Measurements from ENCODE around the gene ARHGAP27. TPM values are rescaled to one million over a fixed set of nuclear protein-coding genes. Genes with fewer than 3 reads are reported as not detected.

Gene ARHGAP27
- total and polyA plus RNA-seq, 2 of the 4 experiments (the other 2 are of a cell fraction): under 0.01 to 0.89 TPM

DNA sequence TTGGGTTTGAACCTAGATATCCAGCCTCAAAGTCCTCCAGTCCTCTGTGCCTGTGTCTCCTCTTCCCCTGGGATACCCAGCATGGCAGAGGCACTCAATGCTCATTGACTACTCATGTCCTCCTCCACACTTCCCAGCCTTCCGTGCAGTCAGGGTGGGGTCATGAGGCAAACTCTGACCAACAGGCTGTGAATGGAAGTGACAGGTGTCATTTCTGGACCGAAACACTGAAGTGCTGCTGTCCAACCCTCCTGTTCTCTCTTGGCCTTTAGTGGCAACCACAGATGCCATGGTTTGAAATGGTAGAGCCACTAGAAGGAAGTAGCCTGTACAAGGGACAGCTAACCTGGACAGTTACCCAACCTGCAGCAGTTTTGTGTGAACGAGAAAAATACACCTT lies 69.2 kb downstream of the ARHGAP27 start:
- H2BK5ac ChIP-seq (ENCODE audit: low read depth, low read length, poor library complexity, severe bottlenecking): no peak overlapping the region
- no TSS peak for BruUV-seq (replicated peaks)
- H4K20me1 ChIP-seq (ENCODE audit: insufficient read depth, low read length): no peaks in the 10 kb centered on the region
- H3K27ac ChIP-seq (ENCODE audit: insufficient read depth, low read length): no peak overlapping the region
- no peaks in the 10 kb centered on the region for H3K36me3 ChIP-seq (ENCODE audit: control insufficient read depth, insufficient read depth, low read length)
- no peaks in the 10 kb centered on the region for H3K27me3 ChIP-seq (ENCODE audit: control insufficient read depth, insufficient read depth, low read length)
- H2AK5ac ChIP-seq (ENCODE audit: low read depth, low read length): peak overlapping the region; percentile 43
- ChIA-PET POLR2A (ENCODE audit: unreplicated experiment) (no interaction called here), CTCF (no interaction called here)
- H4K8ac ChIP-seq (ENCODE audit: low read depth in 2 of 2, low read length in 2 of 2): no peak overlapping the region
- H3K4me1 ChIP-seq (ENCODE audit: control insufficient read depth, insufficient read depth, low read length): peaks cover 10% of the 10 kb centered on the region
- ATAC-seq (ENCODE audit: low read depth): no peak
- no peak overlapping the region for H4K5ac ChIP-seq (ENCODE audit: low read depth, low read length)
- H3K23ac ChIP-seq (ENCODE audit: low read depth, low read length): no peak overlapping the region
- peaks cover 2% of the 10 kb centered on the region; the same call in 1 of the 2 replicates for H3K9me3 ChIP-seq (ENCODE audit: control insufficient read depth, insufficient read depth, low read length)
- H2AK9ac ChIP-seq (replicated peaks; ENCODE audit: low read depth, low read length, poor library complexity): no peak overlapping the region
- TF ChIP-seq CEBPB (IDR thresholded peaks at IDR 0.05; ENCODE audit: low read depth, low read length) (no peak), RFX5 (IDR thresholded peaks at IDR 0.05; ENCODE audit: low read depth, low read length) (no peak), RCOR1 (IDR thresholded peaks at IDR 0.05; ENCODE audit: insufficient replicate concordance, low read length) (no peak), CHD1 (IDR thresholded peaks at IDR 0.05; ENCODE audit: low read depth, low read length) (no peak), BHLHE40 (IDR thresholded peaks at IDR 0.05; ENCODE audit: low read depth, low read length) (no peak), FOS (IDR thresholded peaks at IDR 0.05; ENCODE audit: low read depth, low read length) (no peak), MXI1 (IDR thresholded peaks at IDR 0.05; ENCODE audit: borderline replicate concordance, low read depth, low read length) (no peak), NFE2L2 (IDR thresholded peaks at IDR 0.05; ENCODE audit: low read depth, low read length) (no peak)
- no peak overlapping the region for H3K4me2 ChIP-seq (ENCODE audit: low read depth, low read length)
- no peak overlapping the region; the same call in 2 of the 3 replicates for H2BK15ac ChIP-seq (ENCODE audit: low read depth, low read length)
- no peak overlapping the region for H2BK20ac ChIP-seq (ENCODE audit: low read depth, low read length)
- dilution Hi-C loops (cut with HindIII; ENCODE audit: low sequenced_read_pairs, unreplicated experiment) (no loop called here), in situ Hi-C loops (cut with MboI; ENCODE audit: low sequenced_read_pairs) (no loop called here), intact Hi-C loops (cut with micrococcal nuclease) (no loop called here)
- no peak overlapping the region for H3K14ac ChIP-seq (replicated peaks; ENCODE audit: low read depth, low read length)
- H3K9me1 ChIP-seq (ENCODE audit: insufficient read depth, low read length): peaks cover 6% of the 10 kb centered on the region
- H2BK120ac ChIP-seq (ENCODE audit: low read depth, low read length): no peak overlapping the region
- peak overlapping the region; percentile 26; the same call in 1 of the 2 replicates for H3K4ac ChIP-seq (ENCODE audit: low read depth, low read length)
- no peak overlapping the region for H3K9ac ChIP-seq (ENCODE audit: low read depth, low read length)
- no peak overlapping the region for H2AFZ ChIP-seq (replicated peaks; ENCODE audit: low read length, poor library complexity)
- H3K4me3 ChIP-seq (ENCODE audit: insufficient read depth, low read depth, low read length): no peak overlapping the region
- H3K56ac ChIP-seq (ENCODE audit: extremely low read depth, insufficient read depth, low read length): no peak overlapping the region
- H4K91ac ChIP-seq (ENCODE audit: insufficient read depth, low read depth, low read length): peak overlapping the region; percentile 32; the same call in 1 of the 2 replicates
- WGBS, 2 experiments (ENCODE audit: extremely low coverage in 2 of 2, insufficient read length in 1 of 2): 100% methylated on average over 1 of the region's 3 CpGs; no CpG with 5 or more reads in 1 of the 2 experiments
- no peak overlapping the region for H3K18ac ChIP-seq (ENCODE audit: low read depth, low read length)
- H3K79me1 ChIP-seq (ENCODE audit: low read depth in 1 of 2, low read length in 2 of 2): no peaks in the 10 kb centered on the region
- no peak for DNase-seq

Data from IMR-90 (cell line).